GM19043 (cell line): ENCODE measurements around the gene OPA1.

Source experiments
- ATAC-seq: cut with Tn5 transposase; IDR thresholded peaks from one replicate; pipeline ENCODE4 v1.9.1; 2021; ENCODE audit warnings: low read depth; ENCODE audit not compliant: unreplicated experiment

The OPA1 gene

DNA sequence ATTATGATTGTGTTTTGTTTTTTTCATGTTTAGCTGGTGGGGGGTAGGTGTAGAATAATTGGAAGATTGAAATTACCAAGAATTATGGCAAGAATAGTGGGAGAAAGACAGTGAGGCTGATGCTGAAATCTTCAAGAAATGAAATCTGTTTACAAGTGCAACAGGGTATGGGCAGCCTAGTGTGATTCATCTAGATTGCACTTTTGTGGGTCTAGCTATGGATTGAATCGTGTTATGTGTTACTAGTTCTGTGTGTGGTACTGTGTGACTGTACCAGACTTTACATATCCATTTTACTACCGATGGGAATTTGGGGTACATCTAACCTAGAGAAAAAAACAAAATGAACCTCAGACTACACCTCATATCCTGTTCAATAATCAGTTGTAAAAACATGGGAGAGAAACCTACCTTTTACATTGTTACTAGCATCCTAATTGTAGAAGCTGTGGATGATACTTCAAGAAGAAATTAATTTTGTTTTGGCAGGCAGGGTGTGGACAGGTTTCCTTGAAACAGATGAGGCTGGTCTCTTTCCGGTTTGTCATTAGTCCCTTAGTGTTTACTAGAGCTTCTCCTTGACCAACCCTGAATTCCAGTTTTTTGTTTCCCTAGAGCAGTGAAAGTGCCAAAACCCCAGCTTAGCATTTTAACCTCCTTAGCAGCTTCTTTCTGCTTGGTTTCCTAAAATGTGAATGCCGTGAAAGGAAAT lies 47.9 kb downstream of the OPA1 start:
- ATAC-seq: no peak

DNA sequence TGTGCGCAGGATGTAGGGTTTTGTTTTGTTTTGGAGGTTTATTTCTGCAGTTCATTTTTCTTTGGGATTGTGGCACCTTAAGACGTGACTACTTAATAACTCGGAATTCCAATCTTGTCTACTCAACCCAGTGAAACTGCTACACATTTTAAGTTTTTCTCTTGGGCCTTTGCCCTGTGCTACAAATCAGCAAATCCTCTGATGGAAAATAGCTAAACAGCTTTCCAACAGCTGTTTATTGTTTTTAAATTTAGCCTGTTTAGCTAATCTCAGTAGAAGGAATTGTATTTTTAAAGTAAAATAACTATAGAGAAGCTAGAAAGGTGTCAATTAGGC lies 48.4 kb downstream of the OPA1 start:
- ATAC-seq: no peak

DNA sequence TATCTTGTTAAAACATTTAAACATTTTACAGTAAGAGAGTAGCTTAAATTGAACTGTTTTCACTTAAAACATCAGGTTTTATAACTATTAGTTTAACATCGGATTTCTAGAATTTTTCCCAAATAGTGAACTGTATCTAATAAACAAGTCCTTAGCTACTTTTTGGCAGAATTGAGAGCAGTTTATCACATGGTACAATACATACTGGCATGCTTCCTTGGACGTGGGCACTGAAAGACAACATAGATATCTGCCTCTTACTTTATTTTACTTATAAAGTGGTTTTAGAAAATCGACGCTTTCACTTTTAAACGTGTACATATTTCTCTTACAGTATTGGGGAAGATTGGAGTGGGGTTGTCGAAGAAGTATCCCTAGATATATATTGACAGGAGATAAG lies 52.8 kb downstream of the OPA1 start:
- ATAC-seq: no peak

DNA sequence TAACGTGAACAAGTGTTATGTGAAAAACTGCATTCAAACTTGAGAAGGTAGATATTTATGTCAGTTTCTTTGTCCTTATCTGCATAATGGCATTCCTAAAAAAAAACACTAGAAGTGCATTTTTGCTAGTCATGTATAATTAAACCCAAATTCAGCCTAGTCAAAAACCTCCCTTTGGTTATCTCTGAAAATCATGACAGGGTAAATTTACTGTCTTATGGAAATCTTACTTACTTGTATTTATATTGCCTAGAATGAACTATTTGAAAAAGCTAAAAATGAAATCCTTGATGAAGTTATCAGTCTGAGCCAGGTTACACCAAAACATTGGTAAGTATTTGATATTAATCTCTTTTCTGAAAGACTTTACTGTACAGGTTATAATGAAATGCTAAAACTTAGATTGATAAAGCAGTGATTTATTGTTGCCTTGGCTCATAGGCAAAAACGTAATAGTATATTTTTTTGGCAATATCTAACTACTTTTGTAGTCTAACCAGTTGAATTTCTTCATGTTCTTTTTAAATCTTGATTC lies 55.6 kb downstream of the OPA1 start:
- ATAC-seq: no peak

DNA sequence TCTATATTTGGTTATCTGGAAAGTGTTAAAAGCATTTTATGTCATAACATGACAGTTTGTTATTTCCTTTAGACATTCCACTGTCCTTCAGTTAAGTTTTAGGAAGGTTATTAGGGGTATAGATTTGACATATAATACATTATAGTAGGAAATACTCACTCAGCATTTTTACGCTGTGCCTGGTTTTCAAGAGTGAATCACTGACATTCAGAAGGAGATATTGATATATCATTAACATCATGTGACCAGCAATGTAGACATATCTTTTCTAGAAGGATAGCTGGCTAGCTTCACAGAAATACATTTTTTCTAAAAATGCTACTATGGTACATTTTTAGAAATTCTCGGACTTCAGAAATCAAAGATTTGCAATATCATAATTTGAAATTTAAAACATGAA lies 57.6 kb downstream of the OPA1 start:
- no peak for ATAC-seq

DNA sequence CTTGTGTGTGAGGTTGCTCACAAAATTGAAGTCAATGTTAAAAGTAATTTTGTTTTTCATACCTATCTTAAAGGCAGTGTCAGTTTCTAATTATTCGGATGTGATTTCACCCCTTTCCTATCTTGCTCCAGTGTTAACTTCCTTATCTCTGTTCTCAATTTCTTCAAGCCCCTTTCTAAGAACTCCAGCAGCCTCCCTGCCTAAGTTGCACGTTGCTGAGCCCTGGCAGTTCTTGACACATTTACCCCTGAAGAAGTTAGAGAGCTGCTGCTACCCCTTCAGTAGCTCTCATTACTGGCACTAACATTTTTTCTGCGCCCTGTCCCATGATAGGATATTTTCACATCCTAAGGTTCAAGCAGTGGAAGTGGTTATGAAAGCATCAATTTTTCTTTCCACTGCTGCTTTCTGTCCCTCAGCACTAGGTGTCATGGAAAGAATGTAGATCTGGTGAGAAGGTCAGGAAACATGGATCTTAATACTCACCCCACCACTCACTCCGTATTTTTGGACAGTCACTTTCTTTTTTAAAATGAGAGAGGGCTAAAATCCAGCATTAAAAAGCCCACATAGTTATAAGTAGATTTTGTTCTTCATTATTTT lies 62.9 kb downstream of the OPA1 start:
- ATAC-seq: no peak

DNA sequence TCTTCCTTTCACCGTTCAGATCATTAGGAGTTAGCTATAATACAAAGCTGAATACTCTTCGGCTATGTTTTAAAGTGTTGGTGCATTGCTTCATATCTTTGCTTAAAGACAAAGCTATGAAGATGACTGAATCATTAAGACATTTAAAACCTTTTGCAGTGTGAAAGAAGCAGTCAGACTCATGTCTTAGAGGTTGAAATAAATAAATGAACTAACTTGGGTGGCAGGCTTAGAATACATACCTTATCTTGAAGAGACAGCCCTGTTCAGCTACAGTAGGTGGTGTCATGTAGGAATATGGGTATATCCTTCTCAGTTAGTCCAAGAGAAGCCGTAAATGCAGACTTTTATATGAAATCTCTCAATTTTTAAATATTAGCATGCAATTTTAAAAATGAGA lies 63.4 kb downstream of the OPA1 start:
- no peak for ATAC-seq

DNA sequence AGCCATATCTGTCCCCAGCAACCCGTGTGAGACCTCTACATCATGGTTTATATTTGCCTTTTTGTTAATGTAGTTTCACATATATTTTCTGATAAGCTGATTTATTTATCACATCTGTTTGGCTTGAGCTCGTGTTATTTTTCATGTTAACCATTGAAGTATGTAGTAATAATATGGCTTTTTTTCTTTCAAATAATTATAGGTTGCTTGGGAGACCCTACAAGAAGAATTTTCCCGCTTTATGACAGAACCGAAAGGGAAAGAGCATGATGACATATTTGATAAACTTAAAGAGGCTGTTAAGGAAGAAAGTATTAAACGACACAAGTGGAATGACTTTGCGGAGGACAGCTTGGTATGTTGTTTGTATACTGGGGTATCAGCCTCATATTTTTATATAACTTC lies 63.9 kb downstream of the OPA1 start:
- ATAC-seq: no peak

DNA sequence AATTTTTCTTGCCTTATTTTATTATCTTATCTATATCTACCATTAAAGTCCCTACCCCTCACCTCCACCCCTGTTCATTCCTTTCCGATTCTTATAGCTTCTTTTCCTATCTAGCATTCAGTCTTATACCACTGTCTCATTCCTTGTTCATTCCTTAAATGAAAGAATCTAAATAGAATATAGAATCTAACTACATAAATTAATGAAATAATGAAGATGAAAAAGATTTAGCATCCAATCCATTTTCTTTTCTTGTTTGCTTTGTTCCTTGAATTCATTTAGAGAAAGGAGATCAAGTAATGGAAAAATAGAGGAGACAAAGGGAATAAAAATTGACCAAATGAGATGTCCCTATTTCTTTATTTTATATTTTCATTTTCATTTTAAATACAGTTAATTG lies 67.2 kb downstream of the OPA1 start:
- no peak for ATAC-seq

DNA sequence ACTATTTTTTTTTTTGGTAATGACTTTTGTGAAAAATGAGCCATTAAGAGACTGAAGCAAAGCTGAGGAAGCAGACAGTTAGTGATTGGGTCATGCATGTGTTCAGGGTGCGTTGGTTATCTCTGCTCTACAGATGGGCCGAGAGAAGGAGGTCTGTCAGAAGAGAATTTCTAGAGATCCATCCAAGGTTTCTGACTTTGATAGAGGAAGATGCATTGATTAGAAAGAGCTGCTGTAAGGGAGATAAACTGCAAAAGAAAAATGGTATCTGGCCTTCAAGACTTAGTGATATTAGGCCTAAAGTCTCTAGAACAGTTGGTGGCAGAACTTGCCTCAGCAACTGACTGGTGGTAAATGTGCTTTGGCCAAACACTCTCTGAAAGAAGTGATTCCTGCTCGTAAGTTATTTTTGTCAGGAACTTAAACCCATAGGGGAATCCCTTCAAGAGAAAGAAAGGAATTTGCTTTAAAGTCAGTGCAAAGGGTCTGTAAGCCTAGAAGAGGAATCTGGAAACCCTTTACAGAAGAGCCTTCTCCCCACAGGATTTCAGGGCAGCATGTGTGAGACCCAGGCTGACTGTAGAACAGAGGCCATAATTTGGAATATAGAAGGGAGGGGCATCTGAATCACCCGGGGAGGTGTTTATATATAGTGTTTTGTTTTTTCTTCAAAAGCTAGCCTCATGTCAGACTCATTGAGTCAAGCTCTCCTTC lies 67.8 kb downstream of the OPA1 start:
- ATAC-seq: no peak

DNA sequence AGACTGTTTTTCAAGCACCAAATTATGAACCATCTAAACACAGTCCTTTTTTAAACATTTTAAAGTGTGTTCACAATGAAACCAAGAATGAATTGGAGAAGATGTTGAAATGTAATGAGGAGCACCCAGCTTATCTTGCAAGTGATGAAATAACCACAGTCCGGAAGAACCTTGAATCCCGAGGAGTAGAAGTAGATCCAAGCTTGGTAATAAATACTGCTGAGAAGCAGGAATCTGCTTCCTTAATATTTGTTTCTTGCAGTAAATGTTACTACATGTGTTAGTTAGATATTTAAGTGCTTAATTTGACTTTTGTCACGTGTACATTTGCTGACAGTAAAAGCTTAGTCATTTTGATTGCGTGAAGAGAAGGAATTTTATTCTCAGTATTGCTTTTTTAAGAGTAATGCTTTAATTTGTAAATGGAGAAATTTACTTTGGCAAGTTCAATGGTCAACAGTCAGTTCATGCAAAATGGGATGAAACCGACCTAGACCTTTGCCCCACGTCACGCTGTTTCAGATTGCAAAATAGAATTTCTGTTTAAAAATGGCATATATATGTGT lies 69.8 kb downstream of the OPA1 start:
- no peak for ATAC-seq

DNA sequence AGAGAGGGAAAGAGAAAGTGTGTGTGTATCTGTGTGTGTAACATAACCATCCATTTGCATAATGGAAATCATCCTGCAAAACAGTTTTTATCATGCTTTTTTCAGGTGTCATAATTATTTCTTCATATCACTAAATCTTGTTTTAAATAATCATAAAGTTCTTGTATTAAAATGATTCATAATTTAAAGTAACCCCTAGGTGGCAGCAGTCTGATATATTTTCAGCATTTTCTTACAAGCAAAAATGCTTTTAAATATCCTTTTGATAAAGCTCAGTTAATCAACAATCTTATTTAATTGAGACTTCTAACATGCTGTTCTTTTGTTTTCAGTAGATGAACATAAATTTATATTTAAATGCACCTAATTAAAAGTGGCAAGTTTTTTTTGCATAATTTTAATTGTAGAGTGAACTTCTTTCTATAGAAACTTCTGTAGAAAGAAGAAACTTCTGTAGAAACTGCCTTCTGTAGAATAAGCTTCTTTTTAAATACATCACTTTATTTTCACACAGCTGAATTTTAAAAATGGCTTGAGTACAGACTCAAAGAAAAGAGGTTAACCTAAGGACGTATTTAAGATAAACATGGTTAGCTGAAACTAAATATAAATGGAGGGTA lies 72.5 kb downstream of the OPA1 start:
- no peak for ATAC-seq

DNA sequence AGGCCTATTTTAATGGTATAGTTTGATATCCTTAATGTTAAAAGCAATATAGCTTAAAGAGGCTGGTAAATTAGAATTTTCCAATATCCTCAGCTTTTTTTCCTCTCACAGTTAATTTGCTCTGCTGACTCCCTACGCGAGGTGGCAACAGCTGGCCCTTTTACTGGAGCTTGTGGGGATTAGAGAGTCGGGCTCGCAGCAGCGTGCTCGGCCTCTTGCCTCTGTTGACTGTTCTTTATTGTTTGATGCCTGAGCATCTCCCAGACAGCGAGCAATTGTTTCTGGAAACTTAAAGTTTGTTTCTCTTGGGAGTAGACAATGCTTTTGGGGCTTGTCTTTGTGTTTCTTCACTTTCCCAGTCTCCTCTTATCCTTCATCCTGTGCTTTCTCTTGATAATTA lies 80.8 kb downstream of the OPA1 start:
- ATAC-seq: no peak

DNA sequence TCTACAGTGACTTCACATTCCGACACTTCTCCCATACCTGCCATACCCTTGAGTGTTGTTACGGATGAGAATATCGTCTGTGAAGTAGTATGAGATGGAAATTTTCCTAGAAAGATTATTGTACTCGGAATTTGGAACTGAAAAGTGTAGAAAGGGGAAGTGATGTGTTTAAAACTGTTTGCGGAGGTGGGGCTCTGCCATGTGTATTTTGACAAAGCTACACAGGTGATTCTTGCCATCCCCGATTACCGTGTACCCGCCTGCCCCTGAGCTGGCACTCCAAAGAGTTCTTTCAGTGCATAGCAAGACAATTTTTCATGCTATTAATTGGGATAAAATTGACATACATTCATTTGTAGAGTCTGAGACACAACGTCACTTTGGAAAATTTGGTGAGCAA lies 81.7 kb downstream of the OPA1 start:
- ATAC-seq: no peak

DNA sequence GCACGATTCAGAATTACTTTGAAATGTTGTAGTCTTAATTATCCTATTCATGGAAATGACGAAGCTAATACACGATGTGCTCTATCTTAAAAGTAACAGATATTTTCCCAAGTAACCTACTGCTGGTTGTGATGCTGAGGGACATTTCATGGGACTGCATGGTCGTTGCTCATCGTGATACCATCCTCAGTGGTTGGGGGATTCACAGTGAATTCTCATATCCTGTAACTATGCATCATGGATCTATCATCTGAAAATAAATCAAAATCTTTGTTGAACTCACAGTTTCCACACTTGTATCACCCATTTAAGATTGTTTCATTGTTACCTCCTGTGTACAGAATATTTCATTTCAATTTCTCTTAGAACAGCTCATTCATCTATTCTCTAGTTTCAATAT lies 84.7 kb downstream of the OPA1 start:
- ATAC-seq: no peak

DNA sequence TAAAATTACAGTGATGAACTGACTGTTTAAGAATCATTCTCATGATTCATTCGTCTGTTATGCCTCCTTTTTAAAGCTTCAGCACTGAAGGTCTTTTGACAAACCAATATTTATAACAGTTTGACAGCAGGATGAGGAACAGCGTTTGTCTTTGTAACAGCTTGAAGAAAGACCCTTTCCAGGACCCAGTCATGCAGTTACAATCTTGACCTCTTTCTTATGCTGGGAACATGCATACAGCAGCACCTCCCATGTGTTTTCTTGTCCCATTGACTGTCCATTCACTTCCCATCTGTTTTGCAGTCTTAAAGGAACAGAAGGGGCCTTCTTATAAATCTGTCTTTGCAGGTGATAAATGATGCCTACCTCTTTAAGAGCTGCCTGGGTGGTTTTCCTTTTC lies 87.2 kb downstream of the OPA1 start:
- no peak for ATAC-seq

DNA sequence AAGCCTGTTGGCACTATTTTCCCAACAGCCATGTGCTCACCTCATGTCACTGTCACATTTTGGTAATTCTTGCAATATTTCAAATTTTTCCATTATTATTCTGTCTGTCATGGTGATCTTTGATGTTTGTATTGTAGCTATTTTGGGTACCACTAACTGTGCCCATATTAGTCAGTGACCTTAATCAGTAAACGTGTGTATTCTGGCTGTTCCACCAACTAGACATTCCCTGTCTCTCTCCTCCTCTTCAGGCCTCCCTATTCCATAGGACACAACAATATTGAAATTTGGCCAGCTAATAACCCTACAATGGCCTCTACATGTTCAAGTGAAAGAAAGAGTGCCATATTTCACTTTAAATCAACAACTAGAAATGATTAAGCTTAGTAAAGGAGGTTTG lies 88.6 kb downstream of the OPA1 start:
- no peak for ATAC-seq

DNA sequence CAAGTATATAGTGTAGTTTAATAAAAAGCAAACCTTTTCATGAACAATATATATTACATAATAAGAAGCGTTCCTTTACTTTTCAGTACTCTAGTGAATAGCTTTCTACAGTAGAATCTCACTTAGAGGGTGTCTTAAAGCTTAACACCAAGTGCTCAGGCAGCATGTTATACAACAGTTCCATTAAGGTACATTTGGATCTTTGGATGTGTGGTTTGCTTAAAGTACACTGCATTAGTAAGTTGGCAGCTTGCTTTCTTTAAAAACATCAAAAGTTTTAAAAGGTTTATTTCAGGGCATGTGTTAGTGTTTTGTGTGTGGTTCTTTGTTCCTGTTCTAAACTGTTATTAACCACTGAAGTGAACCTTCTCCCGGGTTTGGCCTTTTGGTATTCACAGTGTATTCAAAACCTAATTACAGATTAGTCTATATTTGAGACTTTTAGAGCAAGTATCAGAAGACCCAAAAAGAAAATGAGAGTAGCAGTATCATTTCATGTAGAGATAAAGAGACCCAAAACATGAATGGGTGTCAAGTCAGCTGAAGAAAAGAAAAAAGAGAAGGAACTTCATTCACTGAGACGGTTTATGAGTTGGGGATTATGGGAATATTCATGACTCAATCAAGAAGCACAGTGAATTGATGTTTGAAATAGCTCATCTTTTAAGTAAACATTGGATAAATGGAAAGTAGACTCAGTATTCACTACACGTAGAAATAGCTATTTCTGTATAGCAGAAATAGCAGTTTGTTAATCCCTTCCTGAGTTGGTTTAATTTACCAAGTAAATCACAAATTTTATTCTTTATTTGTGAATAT lies 93.9 kb downstream of the OPA1 start:
- ATAC-seq: no peak

DNA sequence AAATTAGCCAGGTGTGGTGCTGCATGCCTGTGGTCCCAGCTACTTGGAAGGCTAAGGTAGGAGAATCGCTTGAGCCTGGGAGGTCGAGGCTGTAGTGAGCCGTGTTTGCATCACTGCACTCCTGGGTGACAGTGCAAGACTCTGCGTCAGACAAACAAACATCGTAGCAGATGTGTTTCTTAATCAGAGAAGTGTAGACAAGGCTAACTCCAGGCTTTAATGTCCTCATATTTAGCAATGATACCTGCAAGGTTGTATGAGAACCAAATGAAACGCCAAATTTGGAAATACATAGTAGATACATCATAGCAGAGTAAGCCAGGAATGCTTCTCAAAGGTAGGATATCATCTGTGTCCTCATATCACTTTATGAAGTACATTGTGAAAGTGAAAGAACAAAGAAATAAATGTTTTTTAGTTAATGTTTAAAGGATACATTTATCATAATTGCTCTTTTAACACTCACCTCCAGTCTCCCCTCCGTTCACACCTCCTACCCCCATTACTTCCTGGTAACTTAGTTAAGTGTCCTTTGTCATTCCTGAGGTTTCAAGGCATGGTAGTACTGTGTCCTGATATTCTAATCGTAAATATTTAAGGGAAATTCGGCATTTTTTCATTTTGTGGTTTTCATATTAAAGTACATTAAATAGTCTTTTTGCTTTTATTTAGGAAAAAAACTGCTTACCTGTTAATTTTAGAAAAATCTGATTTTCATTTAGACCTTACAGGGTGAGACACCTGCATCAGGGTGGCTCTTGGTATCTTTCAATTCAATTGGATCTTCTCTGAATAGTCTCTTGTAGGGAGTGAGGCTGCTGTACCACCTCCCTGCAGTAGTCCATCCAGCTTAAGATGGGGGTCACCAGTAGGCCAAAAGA lies 96.1 kb downstream of the OPA1 start:
- ATAC-seq: no peak
